GM23338 (cell line): ENCODE results near the gene DENND6A. TPM values are rescaled to one million over a fixed set of nuclear protein-coding genes. Genes with fewer than 3 reads are reported as not detected.

Experiments used
- CREB1 ChIP-seq: fragments of 250-450 bp; sonication (Bioruptor Pico); IDR thresholded peaks from 2 replicates; pipeline ENCODE4 v1.5.0; 2020; ENCODE audit warnings: low read depth, mild to moderate bottlenecking, moderate library complexity
- EZH2 ChIP-seq: fragments of 200-600 bp; sonication (generic); IDR thresholded peaks from one replicate; pipeline ENCODE4 v1.8.0; 2017; ENCODE audit warnings: antibody characterized with exemption, mild to moderate bottlenecking, low read depth; ENCODE audit not compliant: unreplicated experiment
- EZH2phosphoT487 ChIP-seq: fragments of 200-600 bp; sonication (generic); IDR thresholded peaks from one replicate; pipeline ENCODE4 v1.8.1; 2018; ENCODE audit warnings: antibody characterized with exemption; ENCODE audit not compliant: unreplicated experiment
- NANOG ChIP-seq: IDR thresholded peaks from 2 replicates; pipeline ENCODE4 v1.6.1; 2016; ENCODE audit warnings: antibody characterized with exemption, borderline replicate concordance
- POLR2AphosphoS5 ChIP-seq: IDR thresholded peaks from 2 replicates; pipeline ENCODE4 v1.6.1; 2016; ENCODE audit warnings: antibody characterized with exemption, low read depth
- STAT1 ChIP-seq: IDR thresholded peaks from one replicate; pipeline ENCODE4 v1.6.1; 2016; ENCODE audit warnings: antibody characterized with exemption; ENCODE audit not compliant: unreplicated experiment
- polyA plus RNA-seq: library from polyadenylated mRNA; unstranded; fragments of >200 nt; fragmentation: Nextera tagmentation; extraction: Ambion mirVana; gene quantifications from 2 replicates; pipeline ENCODE4 v1.2.1, GENCODE V29; 2016
- total RNA-seq: library from RNA; depleted of rRNA; stranded (reverse); fragments of >200 nt; shearing (Covaris generic); gene quantifications from 2 replicates; pipeline ENCODE4 v1.2.3, GENCODE V29; 2014
- TF ChIP-seq, protein P1 (sequence below): fragments of 250-450 bp; sonication (Bioruptor Pico); IDR thresholded peaks from 2 replicates; pipeline ENCODE4 v1.5.0; 2020; ENCODE audit warnings: mild to moderate bottlenecking, moderate library complexity
- TF ChIP-seq, protein P2 (sequence below): IDR thresholded peaks from one replicate; pipeline ENCODE4 v1.6.1; 2018; ENCODE audit warnings: antibody characterized with exemption; ENCODE audit not compliant: unreplicated experiment

Gene DENND6A
- total and polyA plus RNA-seq, 2 experiments from 2014 or later: 7.5 to 17.5 TPM

DNA sequence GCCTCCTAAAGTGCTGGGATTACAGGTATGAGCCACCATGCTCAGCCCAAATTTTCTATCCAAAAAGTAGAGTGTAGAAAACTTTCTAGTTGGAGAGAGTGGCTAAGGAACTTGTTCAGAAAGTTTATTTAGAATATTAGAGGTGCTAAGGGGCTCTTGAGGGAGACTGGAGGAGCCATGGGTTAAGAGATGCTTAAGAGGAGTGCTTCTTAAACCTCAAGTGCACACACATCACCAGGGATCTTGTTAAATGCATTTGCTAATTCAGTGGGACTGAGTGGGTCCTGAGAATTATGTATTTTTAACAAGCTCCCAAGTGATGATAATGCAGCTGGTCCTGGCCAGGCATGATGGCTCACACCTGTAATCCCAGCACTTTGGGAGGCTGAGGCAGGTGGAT lies 33.5 kb upstream of the DENND6A start (continued):
- TF ChIP-seq, protein P1, sequence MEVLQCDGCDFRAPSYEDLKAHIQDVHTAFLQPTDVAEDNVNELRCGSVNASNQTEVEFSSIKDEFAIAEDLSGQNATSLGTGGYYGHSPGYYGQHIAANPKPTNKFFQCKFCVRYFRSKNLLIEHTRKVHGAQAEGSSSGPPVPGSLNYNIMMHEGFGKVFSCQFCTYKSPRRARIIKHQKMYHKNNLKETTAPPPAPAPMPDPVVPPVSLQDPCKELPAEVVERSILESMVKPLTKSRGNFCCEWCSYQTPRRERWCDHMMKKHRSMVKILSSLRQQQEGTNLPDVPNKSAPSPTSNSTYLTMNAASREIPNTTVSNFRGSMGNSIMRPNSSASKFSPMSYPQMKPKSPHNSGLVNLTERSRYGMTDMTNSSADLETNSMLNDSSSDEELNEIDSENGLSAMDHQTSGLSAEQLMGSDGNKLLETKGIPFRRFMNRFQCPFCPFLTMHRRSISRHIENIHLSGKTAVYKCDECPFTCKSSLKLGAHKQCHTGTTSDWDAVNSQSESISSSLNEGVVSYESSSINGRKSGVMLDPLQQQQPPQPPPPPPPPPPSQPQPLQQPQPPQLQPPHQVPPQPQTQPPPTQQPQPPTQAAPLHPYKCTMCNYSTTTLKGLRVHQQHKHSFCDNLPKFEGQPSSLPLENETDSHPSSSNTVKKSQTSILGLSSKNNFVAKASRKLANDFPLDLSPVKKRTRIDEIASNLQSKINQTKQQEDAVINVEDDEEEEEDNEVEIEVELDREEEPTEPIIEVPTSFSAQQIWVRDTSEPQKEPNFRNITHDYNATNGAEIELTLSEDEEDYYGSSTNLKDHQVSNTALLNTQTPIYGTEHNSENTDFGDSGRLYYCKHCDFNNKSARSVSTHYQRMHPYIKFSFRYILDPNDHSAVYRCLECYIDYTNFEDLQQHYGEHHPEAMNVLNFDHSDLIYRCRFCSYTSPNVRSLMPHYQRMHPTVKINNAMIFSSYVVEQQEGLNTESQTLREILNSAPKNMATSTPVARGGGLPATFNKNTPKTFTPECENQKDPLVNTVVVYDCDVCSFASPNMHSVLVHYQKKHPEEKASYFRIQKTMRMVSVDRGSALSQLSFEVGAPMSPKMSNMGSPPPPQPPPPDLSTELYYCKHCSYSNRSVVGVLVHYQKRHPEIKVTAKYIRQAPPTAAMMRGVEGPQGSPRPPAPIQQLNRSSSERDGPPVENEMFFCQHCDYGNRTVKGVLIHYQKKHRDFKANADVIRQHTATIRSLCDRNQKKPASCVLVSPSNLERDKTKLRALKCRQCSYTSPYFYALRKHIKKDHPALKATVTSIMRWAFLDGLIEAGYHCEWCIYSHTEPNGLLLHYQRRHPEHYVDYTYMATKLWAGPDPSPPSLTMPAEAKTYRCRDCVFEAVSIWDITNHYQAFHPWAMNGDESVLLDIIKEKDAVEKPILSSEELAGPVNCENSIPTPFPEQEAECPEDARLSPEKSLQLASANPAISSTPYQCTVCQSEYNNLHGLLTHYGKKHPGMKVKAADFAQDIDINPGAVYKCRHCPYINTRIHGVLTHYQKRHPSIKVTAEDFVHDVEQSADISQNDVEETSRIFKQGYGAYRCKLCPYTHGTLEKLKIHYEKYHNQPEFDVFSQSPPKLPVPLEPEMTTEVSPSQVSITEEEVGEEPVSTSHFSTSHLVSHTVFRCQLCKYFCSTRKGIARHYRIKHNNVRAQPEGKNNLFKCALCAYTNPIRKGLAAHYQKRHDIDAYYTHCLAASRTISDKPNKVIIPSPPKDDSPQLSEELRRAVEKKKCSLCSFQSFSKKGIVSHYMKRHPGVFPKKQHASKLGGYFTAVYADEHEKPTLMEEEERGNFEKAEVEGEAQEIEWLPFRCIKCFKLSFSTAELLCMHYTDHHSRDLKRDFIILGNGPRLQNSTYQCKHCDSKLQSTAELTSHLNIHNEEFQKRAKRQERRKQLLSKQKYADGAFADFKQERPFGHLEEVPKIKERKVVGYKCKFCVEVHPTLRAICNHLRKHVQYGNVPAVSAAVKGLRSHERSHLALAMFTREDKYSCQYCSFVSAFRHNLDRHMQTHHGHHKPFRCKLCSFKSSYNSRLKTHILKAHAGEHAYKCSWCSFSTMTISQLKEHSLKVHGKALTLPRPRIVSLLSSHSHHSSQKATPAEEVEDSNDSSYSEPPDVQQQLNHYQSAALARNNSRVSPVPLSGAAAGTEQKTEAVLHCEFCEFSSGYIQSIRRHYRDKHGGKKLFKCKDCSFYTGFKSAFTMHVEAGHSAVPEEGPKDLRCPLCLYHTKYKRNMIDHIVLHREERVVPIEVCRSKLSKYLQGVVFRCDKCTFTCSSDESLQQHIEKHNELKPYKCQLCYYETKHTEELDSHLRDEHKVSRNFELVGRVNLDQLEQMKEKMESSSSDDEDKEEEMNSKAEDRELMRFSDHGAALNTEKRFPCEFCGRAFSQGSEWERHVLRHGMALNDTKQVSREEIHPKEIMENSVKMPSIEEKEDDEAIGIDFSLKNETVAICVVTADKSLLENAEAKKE (CRISPR knock-in tag): no peak
- TF ChIP-seq STAT1 (no peak), EZH2 (no peak), POLR2AphosphoS5 (no peak), CREB1 (CRISPR knock-in tag) (no peak), EZH2phosphoT487 (no peak), NANOG (no peak)
- TF ChIP-seq, protein P2, sequence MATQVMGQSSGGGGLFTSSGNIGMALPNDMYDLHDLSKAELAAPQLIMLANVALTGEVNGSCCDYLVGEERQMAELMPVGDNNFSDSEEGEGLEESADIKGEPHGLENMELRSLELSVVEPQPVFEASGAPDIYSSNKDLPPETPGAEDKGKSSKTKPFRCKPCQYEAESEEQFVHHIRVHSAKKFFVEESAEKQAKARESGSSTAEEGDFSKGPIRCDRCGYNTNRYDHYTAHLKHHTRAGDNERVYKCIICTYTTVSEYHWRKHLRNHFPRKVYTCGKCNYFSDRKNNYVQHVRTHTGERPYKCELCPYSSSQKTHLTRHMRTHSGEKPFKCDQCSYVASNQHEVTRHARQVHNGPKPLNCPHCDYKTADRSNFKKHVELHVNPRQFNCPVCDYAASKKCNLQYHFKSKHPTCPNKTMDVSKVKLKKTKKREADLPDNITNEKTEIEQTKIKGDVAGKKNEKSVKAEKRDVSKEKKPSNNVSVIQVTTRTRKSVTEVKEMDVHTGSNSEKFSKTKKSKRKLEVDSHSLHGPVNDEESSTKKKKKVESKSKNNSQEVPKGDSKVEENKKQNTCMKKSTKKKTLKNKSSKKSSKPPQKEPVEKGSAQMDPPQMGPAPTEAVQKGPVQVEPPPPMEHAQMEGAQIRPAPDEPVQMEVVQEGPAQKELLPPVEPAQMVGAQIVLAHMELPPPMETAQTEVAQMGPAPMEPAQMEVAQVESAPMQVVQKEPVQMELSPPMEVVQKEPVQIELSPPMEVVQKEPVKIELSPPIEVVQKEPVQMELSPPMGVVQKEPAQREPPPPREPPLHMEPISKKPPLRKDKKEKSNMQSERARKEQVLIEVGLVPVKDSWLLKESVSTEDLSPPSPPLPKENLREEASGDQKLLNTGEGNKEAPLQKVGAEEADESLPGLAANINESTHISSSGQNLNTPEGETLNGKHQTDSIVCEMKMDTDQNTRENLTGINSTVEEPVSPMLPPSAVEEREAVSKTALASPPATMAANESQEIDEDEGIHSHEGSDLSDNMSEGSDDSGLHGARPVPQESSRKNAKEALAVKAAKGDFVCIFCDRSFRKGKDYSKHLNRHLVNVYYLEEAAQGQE: no peak
